HT-29 (cell line): ENCODE data around the gene ATAD3B. TPM values are rescaled to one million over a fixed set of nuclear protein-coding genes. Genes with fewer than 3 reads are reported as not detected.
"Not testable (repeated sequence)": the region's sequence is repeated elsewhere in the genome, so short reads cannot be mapped to it uniquely, and the experiment has no call there.

Source experiments
- DNase-seq: peaks from one replicate; pipeline ENCODE4 v3.0.0-alpha.2; 2015; ENCODE audit warnings: low spot score
- total RNA-seq: library from RNA; depleted of rRNA; stranded (reverse); fragments of >200 nt; shearing (Covaris generic); gene quantifications from 2 replicates; pipeline ENCODE4 v1.2.3, GENCODE V29; 2014; rRNA removed

ATAD3B gene
- total RNA-seq, result 102 and 111 TPM in 2 replicates

- DNase-seq, result peak; percentile 90
Observed at GRCh38 chr1:1471389-1472052, at the start of gene ATAD3B. Gene ATAD3B, plus strand, starts transcription at chr1:1471765. Its CDS starts 120 bp downstream, at chr1:1471885.

GRCh38 chr1:1421907-1422464, 49.6 kb upstream of the ATAD3B start:
- DNase-seq, result no peak

- no peak for DNase-seq
Observed at GRCh38 chr1:1422465-1423244, 48.9 kb upstream of the ATAD3B start.

GRCh38 chr1:1423245-1423597, 48.3 kb upstream of the ATAD3B start:
- DNase-seq, result no peak

GRCh38 chr1:1424707-1425106, 46.9 kb upstream of the ATAD3B start:
- DNase-seq, result no peak

- no peak for DNase-seq
Observed at GRCh38 chr1:1425426-1425752, 46.2 kb upstream of the ATAD3B start.

GRCh38 chr1:1425753-1426495, 45.6 kb upstream of the ATAD3B start:
- DNase-seq, result peak; percentile 40

GRCh38 chr1:1426496-1427105, 45.0 kb upstream of the ATAD3B start:
- DNase-seq, result peak; percentile 25

- no peak for DNase-seq
Observed at GRCh38 chr1:1427106-1427819, 44.3 kb upstream of the ATAD3B start.

GRCh38 chr1:1427820-1428148, 43.8 kb upstream of the ATAD3B start:
- no peak for DNase-seq

GRCh38 chr1:1428174-1428573, 43.4 kb upstream of the ATAD3B start:
- no peak for DNase-seq

- DNase-seq, result not testable (repeated sequence)
Observed at GRCh38 chr1:1428967-1429366, 42.6 kb upstream of the ATAD3B start.

- DNase-seq, result no peak
Observed at GRCh38 chr1:1429671-1430073, 41.9 kb upstream of the ATAD3B start.

- DNase-seq, result peak; percentile 76
Observed at GRCh38 chr1:1430114-1430982, 41.2 kb upstream of the ATAD3B start.

GRCh38 chr1:1430992-1431844, 40.3 kb upstream of the ATAD3B start:
- DNase-seq, result no peak

GRCh38 chr1:1431845-1432273, 39.7 kb upstream of the ATAD3B start:
- peak; percentile 92 for DNase-seq

- DNase-seq, result peak; percentile 42
Observed at GRCh38 chr1:1432274-1432950, 39.2 kb upstream of the ATAD3B start.

- DNase-seq, result peak; percentile 94
Observed at GRCh38 chr1:1432951-1433803, 38.4 kb upstream of the ATAD3B start.
